HepG2 (cell line): ENCODE data around the gene PMFBP1. TPM values are rescaled to one million over a fixed set of nuclear protein-coding genes. Genes with fewer than 3 reads are reported as not detected.
A peak's percentile ranks its signal among the peaks of the same experiment; 100 is the strongest.

Experiments
- AHDC1 ChIP-seq: sonication (generic); formaldehyde crosslinking; IDR thresholded peaks from 2 replicates; pipeline ENCODE4 v1.5.1; 2020; ENCODE audit warnings: mild to moderate bottlenecking, missing genetic modification reagents, borderline replicate concordance
- BRCA1 ChIP-seq: sonication (generic); formaldehyde crosslinking; IDR thresholded peaks from 2 replicates; pipeline ENCODE4 v1.4.0; 2020; ENCODE audit warnings: missing genetic modification reagents
- CENPT ChIP-seq: sonication (generic); formaldehyde crosslinking; IDR thresholded peaks from 2 replicates; pipeline ENCODE4 v1.8.0; 2022; ENCODE audit warnings: low read depth, mild to moderate bottlenecking, moderate library complexity, missing genetic modification reagents
- HBP1 ChIP-seq: IDR thresholded peaks from 2 replicates; pipeline ENCODE4 v1.6.1; 2016; ENCODE audit warnings: low read depth, control low read depth
- JARID2 ChIP-seq: sonication (generic); formaldehyde crosslinking; IDR thresholded peaks from 2 replicates; pipeline ENCODE4 v1.8.1; 2023; ENCODE audit warnings: missing genetic modification reagents, inconsistent platforms; ENCODE audit not compliant: insufficient replicate concordance
- MTA1 ChIP-seq: sonication (generic); formaldehyde crosslinking; IDR thresholded peaks from 2 replicates; pipeline ENCODE4 v1.4.0; 2020; ENCODE audit warnings: missing genetic modification reagents, mild to moderate bottlenecking, borderline replicate concordance
- NCOR1 ChIP-seq: fragments of 200-600 bp; sonication (generic); IDR thresholded peaks from 2 replicates; pipeline ENCODE4 v1.7.0; 2017; ENCODE audit warnings: antibody characterized with exemption, low read length, borderline replicate concordance
- NONO ChIP-seq, 2 experiments: fragments of 450-650 bp in 1 of 2; sonication (generic) in 1 of 2; formaldehyde crosslinking in 1 of 2; IDR thresholded peaks in 1 of 2; conservative IDR thresholded peaks in 1 of 2; 2 replicates each; pipeline versions ENCODE4 v1.6.1 to v1.8.0; 2017 to 2022; ENCODE audit warnings: mild to moderate bottlenecking in 1 of 2, missing genetic modification reagents in 1 of 2, moderate library complexity in 1 of 2
- SP1 ChIP-seq, 2 experiments: fragments of 450-650 bp in 1 of 2; sonication (generic) in 1 of 2; formaldehyde crosslinking in 1 of 2; IDR thresholded peaks; 2 replicates each; pipeline versions ENCODE4 v1.4.0 to v1.6.1; 2016 to 2020; ENCODE audit warnings: missing genetic modification reagents in 1 of 2
- SRF ChIP-seq: IDR thresholded peaks from 2 replicates; pipeline ENCODE4 v1.6.1; 2011; ENCODE audit warnings: mild to moderate bottlenecking, low read depth, low read length, moderate library complexity
- TCF7L2 ChIP-seq: IDR thresholded peaks from 2 replicates; pipeline ENCODE4 v1.6.1; 2011; ENCODE audit warnings: mild to moderate bottlenecking, low read depth, low read length, moderate library complexity
- ZBTB7A ChIP-seq: sonication (generic); formaldehyde crosslinking; IDR thresholded peaks from 2 replicates; pipeline ENCODE4 v1.8.0; 2022; ENCODE audit warnings: mild to moderate bottlenecking, missing genetic modification reagents
- ZNF282 ChIP-seq: fragments of 450-650 bp; IDR thresholded peaks from 2 replicates; pipeline ENCODE4 v1.6.1; 2018; ENCODE audit not compliant: partially characterized antibody
- ZNF556 ChIP-seq: sonication (generic); formaldehyde crosslinking; IDR thresholded peaks from 2 replicates; pipeline ENCODE4 v1.4.0; 2020; ENCODE audit warnings: mild to moderate bottlenecking, missing genetic modification reagents, borderline replicate concordance
- ZNF557 ChIP-seq: sonication (generic); formaldehyde crosslinking; IDR thresholded peaks from 2 replicates; pipeline ENCODE4 v1.4.0; 2020; ENCODE audit warnings: missing genetic modification reagents
- ZNF562 ChIP-seq: sonication (generic); formaldehyde crosslinking; IDR thresholded peaks from 2 replicates; pipeline ENCODE4 v1.8.0; 2022; ENCODE audit warnings: missing genetic modification reagents, borderline replicate concordance
- ZNF576 ChIP-seq: sonication (generic); formaldehyde crosslinking; IDR thresholded peaks from 2 replicates; pipeline ENCODE4 v1.4.0; 2020; ENCODE audit warnings: mild to moderate bottlenecking, missing genetic modification reagents
- ZSCAN21 ChIP-seq: sonication (generic); formaldehyde crosslinking; IDR thresholded peaks from 2 replicates; pipeline ENCODE4 v1.8.0; 2022; ENCODE audit warnings: mild to moderate bottlenecking, missing genetic modification reagents, moderate library complexity, borderline replicate concordance
- polyA plus RNA-seq, 8 experiments: library from polyadenylated mRNA; depleted of rRNA in 3 of 8; stranded (reverse) in 7 of 8; unstranded in 1 of 8; fragments of >200 nt; fragmentation: Illumina TruSeq in 4 of 8; extraction: Trizol in 4 of 8; gene quantifications; 2 replicates each; pipeline versions ENCODE4 v1.2.1 to v1.2.3, GENCODE V29; 2011 to 2016; ENCODE audit warnings: low read depth in 4 of 8, missing spikeins in 1 of 8, mixed read lengths in 1 of 8; ENCODE audit not compliant: insufficient read depth in 1 of 8
- total RNA-seq, 5 experiments: library from RNA; depleted of rRNA; stranded (reverse); fragments of >200 nt; fragmentation: Illumina TruSeq; extraction: Trizol; gene quantifications; 2 replicates each; pipeline ENCODE4 v1.2.3, GENCODE V29; 2016; ENCODE audit warnings: low read depth in 1 of 5
- TF ChIP-seq, protein P1 (sequence below): sonication (generic); formaldehyde crosslinking; IDR thresholded peaks from 2 replicates; pipeline ENCODE4 v1.4.0; 2020; ENCODE audit warnings: missing genetic modification reagents

Gene PMFBP1
- total and polyA plus RNA-seq, 2 of the 13 experiments (the other 11 are each of a cell fraction or from before 2014, with no cell fraction given) = 1.9 to 3.8 TPM

GRCh38 chr16:72093448-72094265 is 78.3 kb downstream of the PMFBP1 start, which contains the start of the genes DHX38 and TXNL4B (continued):
- TF ChIP-seq ZBTB7A (0 out of 2 replicates have a peak, but pooled peaks have one; percentile 18), JARID2 (CRISPR knock-in tag) (no peak), ZNF562 (no peak), ZSCAN21 (peak; percentile 37; the same call in 1 of the 2 replicates), ZNF282 (no peak), ZNF557 (CRISPR knock-in tag) (no peak; the same call in 1 of the 2 replicates), SP1 (IDR thresholded peaks at IDR 0.05) (no peak), SP1 (CRISPR knock-in tag; IDR thresholded peaks at IDR 0.05) (peak; percentile 79), NCOR1 (no peak; the same call in 1 of the 2 replicates), TCF7L2 (no peak), SRF (no peak), CENPT (CRISPR knock-in tag) (no peak), NONO (IDR thresholded peaks at IDR 0.05) (no peak), NONO (CRISPR knock-in tag; conservative IDR thresholded peaks at IDR 0.05) (no peak), AHDC1 (CRISPR knock-in tag) (no peak; the same call in 1 of the 2 replicates), HBP1 (CRISPR knock-in tag) (peak; percentile 32), ZNF556 (CRISPR knock-in tag) (no peak; the same call in 1 of the 2 replicates), ZNF576 (CRISPR knock-in tag) (no peak; the same call in 1 of the 2 replicates), MTA1 (CRISPR knock-in tag) (no peak; the same call in 1 of the 2 replicates), BRCA1 (peak; percentile 3; the same call in 1 of the 2 replicates)
- TF ChIP-seq, protein P1, sequence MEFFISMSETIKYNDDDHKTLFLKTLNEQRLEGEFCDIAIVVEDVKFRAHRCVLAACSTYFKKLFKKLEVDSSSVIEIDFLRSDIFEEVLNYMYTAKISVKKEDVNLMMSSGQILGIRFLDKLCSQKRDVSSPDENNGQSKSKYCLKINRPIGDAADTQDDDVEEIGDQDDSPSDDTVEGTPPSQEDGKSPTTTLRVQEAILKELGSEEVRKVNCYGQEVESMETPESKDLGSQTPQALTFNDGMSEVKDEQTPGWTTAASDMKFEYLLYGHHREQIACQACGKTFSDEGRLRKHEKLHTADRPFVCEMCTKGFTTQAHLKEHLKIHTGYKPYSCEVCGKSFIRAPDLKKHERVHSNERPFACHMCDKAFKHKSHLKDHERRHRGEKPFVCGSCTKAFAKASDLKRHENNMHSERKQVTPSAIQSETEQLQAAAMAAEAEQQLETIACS (CRISPR knock-in tag) = no peak; the same call in 1 of the 2 replicates
